ENCODE data around the gene ARHGEF38.
"Not testable (repeated sequence)": the region's sequence is repeated elsewhere in the genome, so short reads cannot be mapped to it uniquely, and the experiment has no call there.

Gene ARHGEF38

DNA sequence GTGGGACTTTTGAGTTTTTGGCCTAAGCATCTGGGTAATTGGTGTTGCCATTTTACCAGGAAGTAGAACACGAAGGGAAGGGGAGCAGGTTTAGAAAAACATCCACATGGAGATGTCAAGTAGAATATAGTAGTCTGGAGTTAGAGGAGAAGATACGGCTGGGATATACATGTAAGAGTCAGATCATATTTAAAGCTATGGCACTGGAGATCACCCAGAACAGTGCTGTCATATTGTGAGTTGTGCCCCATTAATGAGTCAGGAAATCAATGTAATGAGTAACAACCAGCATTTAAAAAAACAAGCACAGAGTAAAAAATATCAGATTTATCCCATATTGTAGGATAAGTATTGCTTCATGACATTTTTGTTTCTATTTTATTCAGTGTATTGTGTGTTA is 160.3 kb downstream of the ARHGEF38 start:
- DNase-seq (ENCODE audit: low read depth, low spot score) = no peak

DNA sequence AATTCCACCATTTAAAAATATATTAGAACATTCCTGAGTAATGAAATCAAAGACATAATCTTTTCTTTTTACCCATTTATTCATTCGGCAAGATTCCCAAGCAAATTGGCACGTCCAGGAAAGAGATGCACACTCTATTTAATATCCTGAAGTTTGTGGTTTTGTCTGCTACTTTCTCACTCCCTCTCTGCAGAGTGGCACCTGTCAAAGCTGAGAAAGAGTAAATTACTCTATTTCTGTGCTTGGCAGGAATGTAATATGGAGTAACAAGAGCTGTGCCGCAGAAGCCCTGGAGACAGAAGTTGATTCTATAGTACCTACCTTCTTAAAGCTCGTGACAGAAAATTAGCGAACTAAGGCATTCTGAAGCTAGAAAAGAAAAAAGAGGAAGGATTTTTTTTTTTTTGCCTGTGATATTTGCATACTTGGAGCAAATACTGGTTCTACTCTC is 161.7 kb downstream of the ARHGEF38 start:
- DNase-seq (ENCODE audit: low read depth, low spot score) = no peak

DNA sequence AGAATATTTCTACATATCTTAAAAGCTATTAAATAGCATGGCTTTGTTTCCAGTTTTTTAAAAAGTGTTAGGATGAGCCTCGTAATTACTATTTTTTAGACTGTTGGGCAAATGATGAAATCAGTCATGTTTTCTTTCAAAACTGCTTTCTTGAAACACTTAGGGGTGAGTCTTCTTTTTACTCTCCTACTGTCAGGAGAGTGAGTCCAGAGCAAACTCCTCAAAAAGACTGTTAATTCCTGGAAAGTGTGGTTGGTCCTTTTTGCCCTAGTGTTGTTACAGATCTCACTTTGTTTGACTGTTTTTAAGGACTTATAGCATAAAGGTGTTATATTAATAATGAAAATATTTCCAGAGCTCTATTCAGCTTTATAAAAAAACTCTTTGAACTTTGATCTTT is 162.5 kb downstream of the ARHGEF38 start:
- DNase-seq (ENCODE audit: low read depth, low spot score) = no peak

DNA sequence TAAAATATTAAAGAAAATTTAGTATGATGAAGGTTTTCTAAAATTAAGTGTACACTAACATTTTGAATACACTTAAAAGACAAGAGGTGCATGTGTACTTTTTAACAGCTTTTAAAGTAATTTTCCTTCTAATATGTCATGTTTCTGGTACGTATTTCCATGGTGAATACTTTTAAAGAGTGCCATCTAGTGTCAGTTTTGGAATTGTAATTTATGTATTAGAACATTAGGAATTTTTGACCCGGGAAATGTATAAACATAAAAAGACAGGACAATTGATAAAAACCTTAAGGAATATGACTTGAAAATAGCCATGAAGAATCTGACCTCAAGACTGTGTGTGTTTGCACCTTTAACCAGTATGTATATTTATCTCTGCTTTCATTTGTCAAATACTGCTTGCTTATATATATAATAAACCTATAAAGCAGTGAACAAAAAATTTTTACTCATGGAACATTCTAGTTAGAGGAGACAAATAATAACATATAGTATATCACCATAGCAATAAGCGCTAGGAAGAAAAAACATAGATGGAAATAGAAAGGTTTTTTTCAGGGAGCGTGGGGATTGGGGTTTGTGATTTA is 163.4 kb downstream of the ARHGEF38 start:
- no peak for DNase-seq (ENCODE audit: low read depth, low spot score)

DNA sequence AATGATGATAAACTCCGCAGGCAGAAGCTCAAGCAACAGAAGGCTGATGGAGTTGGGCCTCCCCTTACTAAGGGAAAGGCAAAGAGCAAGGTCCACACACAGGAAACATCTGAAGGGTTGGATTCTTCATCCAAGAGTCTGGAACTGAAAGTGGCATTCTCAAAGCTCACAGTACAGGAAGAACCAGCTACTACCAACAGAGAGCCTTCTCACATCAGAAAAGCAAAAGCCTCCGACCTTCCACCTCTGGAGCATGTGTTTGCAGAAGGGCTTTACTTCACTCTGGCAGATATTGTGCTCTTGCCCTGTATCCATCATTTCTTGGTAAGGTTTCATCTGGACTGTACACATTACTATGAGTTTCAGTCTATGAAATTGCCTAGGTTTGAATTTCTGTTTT is 166.8 kb downstream of the ARHGEF38 start:
- no peak for DNase-seq (ENCODE audit: low read depth, low spot score)

DNA sequence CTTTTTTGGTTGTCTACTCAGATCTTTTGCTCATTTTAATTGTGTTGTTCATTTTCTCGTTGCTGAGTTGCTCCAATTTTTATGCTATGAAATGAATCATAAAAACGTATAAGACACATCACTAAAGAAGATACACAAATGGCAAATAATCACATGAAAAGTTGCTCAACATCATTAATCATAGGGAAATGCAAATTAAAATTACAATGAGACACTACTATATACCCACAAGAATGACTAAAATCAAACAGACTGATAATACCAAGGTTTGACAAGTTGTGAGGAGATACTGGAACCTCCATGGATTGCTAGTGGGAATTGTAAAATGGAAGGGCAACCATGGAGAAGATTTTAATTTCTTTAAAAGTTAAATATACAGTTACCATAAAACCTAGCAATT is 173.2 kb downstream of the ARHGEF38 start:
- no peak for DNase-seq (ENCODE audit: low read depth, low spot score)

DNA sequence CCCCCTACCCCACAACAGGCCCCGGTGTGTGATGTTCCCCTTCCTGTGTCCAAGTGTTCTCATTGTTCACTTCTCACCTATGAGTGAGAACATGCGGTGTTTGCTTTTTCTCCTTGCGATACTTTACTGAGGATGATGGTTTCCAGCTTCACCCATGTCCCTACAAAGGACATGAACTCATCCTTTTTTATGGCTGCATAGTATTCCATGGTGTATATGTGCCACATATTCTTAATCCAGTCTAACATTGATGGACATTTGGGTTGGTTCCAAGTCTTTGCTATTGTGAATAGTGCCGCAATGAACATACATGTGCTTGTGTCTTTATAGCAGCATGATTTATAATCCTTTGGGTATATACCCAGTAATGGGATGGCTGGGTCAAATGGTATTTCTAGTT is 177.5 kb downstream of the ARHGEF38 start:
- not testable (repeated sequence) for DNase-seq (ENCODE audit: low read depth, low spot score)

Measured in brain pericyte (primary cell).